CMK (cell line): ENCODE measurements around the gene CDKAL1.
"Not testable (repeated sequence)": the region's sequence is repeated elsewhere in the genome, so short reads cannot be mapped to it uniquely, and the experiment has no call there.

Source experiments
- DNase-seq: peaks from one replicate; pipeline ENCODE4 v3.0.0-alpha.2; 2010; ENCODE audit warnings: low read depth

CDKAL1 gene

DNA sequence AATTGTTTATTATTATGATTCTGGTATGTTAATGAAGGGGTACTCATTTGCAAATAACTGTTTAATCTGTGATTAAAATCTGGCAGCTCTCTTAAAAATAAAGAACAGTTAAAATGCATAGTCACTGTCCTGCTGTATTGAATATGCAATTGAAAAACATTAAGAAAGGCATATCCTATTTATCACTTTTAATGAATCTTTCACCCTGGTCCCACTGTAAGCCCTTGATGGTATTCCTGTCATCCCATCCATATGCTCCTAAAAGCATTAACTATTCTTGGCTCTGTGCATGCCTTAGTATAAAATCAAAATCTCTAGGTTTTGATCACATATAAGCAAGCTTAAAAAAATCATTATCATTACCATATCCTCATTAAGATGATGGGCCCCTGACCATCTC, 648.3 kb downstream of the CDKAL1 start:
- DNase-seq, result no peak

DNA sequence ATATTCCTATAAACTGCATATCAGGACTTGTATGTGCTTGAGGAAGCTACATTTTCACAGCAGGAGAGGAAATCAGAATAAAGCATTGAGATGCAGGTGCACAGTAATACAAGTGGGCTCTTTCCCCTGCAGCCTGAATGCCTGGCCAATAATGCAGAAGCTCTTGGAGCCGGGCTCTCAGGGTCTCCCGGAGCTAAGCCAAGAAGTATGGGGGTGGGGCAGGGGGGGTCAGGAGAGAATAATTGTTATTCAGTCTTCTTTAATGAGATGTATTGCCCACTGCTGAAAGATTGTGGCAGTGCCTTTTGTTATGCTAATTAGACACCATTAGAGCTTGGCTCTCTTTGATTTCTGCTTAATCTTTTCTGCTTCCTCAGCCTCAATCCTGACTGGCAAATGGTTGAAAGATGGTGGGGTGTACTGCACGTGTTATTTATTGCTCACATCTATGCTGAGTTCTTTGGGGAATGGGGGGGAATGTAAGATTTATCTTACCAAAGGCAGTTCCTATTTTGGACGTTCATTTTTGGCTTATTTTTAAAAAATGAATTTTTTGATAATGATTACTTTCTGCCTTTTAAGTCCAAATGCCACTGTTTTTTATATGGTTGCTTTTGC, 651.7 kb downstream of the CDKAL1 start:
- no peak for DNase-seq

DNA sequence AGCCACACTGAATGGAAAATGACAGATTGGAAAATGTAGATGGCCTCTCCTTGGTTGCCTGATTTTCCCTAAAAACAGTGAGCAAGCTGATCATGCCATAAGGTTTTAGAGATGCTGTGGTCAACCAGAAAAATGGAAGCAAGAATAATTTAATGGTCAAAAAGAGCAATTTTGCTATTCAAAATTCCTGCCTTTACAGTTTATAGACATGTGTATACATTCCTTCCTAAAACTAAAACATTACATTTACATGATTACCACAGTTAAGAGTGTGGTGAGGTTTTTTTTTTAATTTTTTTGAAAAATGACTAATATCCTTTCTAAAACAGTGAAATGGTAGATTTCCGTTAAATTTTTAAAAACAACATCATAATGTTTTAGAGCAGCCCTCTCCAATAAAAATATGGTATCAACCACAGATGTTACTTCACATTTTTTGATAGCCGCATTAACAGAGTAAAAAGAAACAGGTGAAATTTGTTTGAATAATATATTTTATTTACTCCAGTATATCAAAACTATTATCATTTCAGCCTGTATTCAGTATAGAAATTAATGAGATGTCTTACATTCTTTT, 652.3 kb downstream of the CDKAL1 start:
- no peak for DNase-seq

DNA sequence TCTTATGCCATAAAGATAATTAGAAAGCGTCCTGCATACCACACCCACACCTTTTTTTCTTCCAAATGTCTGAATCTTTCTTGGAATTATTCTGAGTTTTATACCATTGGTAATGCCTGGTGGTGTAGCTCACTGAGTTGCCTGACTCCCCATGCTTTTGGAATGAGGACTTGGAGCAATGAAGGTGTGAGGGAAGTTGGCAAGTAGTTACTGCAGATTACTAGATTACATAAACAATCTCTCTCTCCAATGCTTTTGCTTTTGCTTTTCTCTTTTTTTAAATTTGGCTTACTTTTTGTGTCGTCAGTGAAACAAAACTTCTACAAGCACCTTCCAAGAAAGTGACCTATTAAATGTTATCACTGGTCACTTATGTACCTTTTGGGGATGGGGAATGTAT, 653.2 kb downstream of the CDKAL1 start:
- DNase-seq, result no peak

DNA sequence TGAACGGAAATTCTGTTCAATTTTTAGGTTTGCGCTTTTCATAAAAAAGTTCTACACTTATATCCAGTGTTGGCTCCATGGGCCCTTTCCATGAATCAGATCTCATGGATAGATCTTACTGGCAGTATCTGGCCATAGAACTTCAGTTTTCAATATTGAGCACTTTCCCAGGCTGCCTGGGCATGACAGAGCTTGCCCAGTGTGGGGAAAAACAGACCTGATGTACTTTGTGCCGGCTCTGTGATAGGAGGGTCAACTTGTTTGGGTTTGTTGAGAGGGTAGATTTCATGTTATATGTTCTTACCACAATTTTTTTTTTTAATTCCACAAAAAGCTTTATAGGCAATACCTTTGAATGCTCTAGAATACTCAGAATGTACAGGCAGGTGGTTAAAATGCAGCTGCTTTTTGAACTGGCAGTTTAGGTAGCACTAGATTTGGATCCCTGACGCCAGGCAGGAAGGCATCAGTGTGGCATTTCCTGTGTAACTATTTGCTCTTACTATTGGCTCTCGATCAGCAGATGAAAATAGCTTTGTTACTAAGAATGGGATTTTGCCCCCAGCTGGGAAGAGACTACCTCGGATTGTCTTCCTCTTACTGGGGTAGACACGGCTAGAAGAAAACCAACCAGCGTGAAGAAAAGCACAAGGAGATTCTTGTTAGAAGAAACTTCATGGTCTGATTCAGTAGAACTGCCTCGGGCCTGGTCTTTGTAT, 654.4 kb downstream of the CDKAL1 start:
- DNase-seq, result no peak

DNA sequence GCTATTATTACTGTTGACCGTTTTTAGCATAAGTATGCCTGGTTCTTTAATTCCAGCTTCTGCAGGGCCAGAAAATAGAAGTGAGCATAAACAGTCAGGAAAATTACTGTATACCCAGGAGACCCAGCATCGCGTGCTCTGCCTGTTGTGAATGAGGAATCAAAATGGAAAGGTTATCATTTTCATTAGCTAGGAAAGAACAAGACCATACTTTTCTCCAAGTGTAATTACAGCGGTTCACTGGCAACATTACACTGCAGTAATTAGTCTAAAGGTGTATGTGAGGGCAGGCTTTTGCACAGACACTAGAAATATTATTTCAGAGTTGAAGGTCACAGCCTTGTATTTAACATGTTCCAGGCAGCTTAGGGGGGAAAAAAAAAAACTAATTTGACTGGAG, 655.5 kb downstream of the CDKAL1 start:
- DNase-seq, result no peak

- DNase-seq, result no peak
Measured at GRCh38 chr6:21190701-21191100, 656.4 kb downstream of the CDKAL1 start.

DNA sequence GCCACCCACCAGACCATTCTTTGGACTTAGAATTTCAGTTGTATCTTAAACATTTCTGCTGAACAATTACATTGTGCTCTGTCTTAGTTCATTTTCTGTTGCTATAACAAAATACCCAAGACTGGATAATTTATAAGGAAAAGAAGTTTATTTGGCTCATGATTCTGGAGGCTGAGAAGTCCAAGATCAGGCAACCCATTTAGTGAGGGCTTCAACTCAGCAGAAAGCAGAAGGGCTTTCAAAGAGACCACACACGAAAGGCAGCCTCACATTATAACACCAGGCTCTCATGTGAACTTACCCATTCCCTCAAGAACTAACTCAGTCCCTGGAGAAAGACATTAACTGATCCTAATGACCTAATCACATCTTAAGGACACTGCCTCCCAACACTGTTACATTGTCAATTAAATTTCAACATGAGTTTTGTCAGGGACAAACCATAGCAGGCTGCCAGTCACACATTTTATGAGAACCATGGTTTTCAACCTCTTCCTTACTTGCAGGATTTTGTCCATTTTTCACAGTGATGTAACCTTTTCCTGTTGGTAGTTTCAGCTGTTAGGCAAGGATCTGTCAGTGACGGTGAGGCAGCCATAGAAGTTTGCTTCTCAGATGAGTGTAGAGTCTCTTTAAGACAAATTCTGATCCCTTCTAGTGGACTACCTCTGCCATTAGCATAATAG, 659.7 kb downstream of the CDKAL1 start:
- no peak for DNase-seq

DNA sequence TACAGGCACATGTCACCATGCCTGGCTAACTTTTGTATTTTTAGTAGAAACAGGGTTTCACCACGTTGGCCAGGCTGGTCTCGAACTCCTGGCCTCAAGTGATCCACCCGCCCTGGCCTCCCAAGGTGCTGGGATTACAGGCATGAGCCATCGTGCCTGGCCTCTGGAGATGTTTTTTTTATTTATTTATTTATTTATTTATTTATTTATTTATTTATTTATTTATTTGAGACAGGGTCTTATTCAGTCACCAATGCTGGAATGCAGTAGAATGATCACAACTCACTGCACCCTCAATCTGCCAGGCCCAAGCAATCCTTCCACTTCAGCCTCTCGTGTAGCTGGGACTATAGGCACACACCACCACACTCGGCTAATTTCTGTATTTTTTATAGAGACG, 661.0 kb downstream of the CDKAL1 start:
- not testable (repeated sequence) for DNase-seq

- no peak for DNase-seq
Measured at GRCh38 chr6:21198032-21198640, 663.9 kb downstream of the CDKAL1 start.

- DNase-seq, result no peak
Measured at GRCh38 chr6:21199262-21199661, 665.0 kb downstream of the CDKAL1 start.

GRCh38 chr6:21200134-21200870, 666.0 kb downstream of the CDKAL1 start:
- no peak for DNase-seq

DNA sequence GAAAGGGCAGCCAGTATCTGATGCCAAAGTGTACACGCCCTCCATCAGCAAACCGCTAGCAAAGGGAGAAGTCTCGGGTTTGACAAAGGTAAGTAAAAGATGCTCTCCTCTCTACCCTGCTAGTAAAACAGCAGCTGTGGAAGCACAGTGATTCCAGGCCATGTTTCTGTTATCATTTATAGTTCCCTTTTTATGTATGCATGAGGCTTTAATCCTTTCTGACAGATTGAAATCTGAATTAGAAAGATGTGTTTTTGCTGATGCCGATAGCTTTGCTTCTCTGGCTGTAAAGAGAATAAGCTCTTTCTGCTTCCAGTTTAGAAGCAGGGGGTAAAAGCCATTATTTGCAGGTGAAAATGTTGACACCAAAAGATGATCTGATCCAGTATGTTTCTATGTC, 666.9 kb downstream of the CDKAL1 start:
- DNase-seq, result no peak

GRCh38 chr6:21201637-21202350, 667.5 kb downstream of the CDKAL1 start:
- no peak for DNase-seq

- no peak for DNase-seq
Measured at GRCh38 chr6:21202521-21202920, 668.3 kb downstream of the CDKAL1 start.

GRCh38 chr6:21204951-21205350, 670.7 kb downstream of the CDKAL1 start:
- no peak for DNase-seq

DNA sequence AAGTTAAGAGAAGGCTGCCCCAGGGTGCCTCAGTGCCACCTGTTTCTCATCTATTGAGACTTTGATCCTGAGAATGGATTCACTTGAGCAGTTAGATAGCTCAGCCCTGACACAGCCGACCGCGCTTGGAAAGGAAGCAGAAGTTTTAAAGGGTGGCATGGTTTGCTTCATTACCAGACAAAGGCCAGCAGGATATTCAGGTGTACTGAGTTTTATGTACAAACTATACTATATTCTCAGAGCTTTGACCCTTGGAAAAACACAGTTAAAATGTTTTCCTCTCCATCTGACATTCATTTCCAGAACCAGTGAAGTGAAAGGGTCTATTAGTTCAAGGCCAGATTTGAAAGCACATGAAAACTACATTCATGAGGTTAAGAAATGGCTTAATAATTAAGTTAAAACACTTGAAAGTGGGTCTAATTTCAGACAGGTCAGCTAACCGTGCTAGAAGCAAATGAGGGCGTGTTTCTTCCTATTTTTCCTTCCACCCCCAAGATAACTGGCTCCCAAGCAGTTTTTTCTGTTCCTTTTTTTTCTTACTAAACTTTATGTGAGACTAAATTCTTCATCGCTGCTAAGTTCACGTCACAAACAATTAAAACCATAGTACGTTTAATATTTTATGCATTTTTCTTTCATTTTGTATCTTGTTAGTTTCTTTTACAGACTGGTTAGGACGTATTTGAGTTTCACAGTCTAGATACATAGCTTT, 674.0 kb downstream of the CDKAL1 start:
- DNase-seq, result no peak

GRCh38 chr6:21208796-21209186, 674.5 kb downstream of the CDKAL1 start:
- no peak for DNase-seq

GRCh38 chr6:21213492-21213891, 679.2 kb downstream of the CDKAL1 start:
- no peak for DNase-seq

DNA sequence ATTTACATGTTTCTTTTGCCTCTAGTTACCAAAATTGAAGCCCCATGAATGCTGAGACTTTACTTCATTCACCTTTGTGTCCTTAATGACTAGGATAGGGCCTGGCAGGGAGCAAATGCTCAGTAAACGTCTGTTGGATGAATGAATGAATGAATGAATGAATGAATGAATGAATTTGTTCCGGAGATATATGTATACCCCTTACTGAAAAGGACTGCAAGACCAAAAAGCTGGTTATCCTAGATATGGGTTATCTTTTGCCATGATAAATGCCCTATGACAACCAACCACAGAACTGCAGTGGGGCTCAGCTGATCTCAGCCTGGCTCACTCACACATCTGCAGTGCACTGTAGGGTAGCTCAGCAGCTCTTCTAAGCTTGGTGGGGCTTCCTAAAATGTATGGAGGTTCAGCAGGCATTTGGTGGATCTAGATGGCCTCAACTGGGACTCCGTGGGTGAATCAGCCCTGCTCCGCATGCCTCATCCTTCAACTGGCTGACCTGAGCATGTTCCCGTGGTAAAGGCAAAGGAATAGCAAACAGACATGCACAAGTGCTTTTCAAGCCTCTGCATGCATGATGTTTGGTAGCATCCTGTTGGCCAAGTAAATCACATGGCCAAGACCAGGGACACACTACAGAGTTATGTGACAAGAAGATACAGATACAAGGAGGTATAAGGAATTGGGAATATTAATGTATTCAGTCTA, 680.6 kb downstream of the CDKAL1 start:
- no peak for DNase-seq
